GM18909 (cell line): ENCODE results near the gene KCTD13.

Experiments used
- ATAC-seq: cut with Tn5 transposase; IDR thresholded peaks from one replicate; pipeline ENCODE4 v1.9.1; 2021; ENCODE audit warnings: mild to moderate bottlenecking; ENCODE audit not compliant: unreplicated experiment, poor library complexity

KCTD13 gene

GRCh38 chr16:29857133-29857760 is 68.8 kb downstream of the KCTD13 start:
- ATAC-seq: no peak
